Activated CD4-positive, alpha-beta T cell treated with anti-CD3 and anti-CD28 coated beads, Interleukin-2, amount 50 U/mL, for 4 hours (primary cell): Measurements from ENCODE around the gene PLCB4.
"Not testable (repeated sequence)": the region's sequence is repeated elsewhere in the genome, so short reads cannot be mapped to it uniquely, and the experiment has no call there.

Experiments used
- DNase-seq, 2 experiments: peaks; one replicate each; pipeline ENCODE4 v3.0.0-alpha.2; 2020

PLCB4 gene

GRCh38 chr20:9385345-9386310 is 316.7 kb downstream of the PLCB4 start:
- DNase-seq: not testable (repeated sequence)

GRCh38 chr20:9388160-9388812 is 319.4 kb downstream of the PLCB4 start:
- no peak for DNase-seq

- DNase-seq: no peak
Observed at GRCh38 chr20:9388813-9389161, 319.9 kb downstream of the PLCB4 start.

GRCh38 chr20:9389346-9389745 is 320.5 kb downstream of the PLCB4 start:
- no peak for DNase-seq

- no peak for DNase-seq
Observed at GRCh38 chr20:9390441-9390840, 321.6 kb downstream of the PLCB4 start.

- no peak for DNase-seq
Observed at GRCh38 chr20:9392892-9393857, 324.3 kb downstream of the PLCB4 start.

GRCh38 chr20:9395971-9396370 is 327.1 kb downstream of the PLCB4 start:
- DNase-seq: no peak

GRCh38 chr20:9397928-9398327 is 329.0 kb downstream of the PLCB4 start:
- no peak for DNase-seq

GRCh38 chr20:9398882-9399281 is 330.0 kb downstream of the PLCB4 start:
- DNase-seq: no peak

GRCh38 chr20:9399322-9399721 is 330.4 kb downstream of the PLCB4 start:
- DNase-seq: no peak

- no peak for DNase-seq
Observed at GRCh38 chr20:9400171-9401025, 331.5 kb downstream of the PLCB4 start.

GRCh38 chr20:9401371-9401770 is 332.5 kb downstream of the PLCB4 start:
- DNase-seq: no peak

- DNase-seq: no peak
Observed at GRCh38 chr20:9402141-9402540, 333.3 kb downstream of the PLCB4 start.

- no peak for DNase-seq
Observed at GRCh38 chr20:9402546-9402945, 333.7 kb downstream of the PLCB4 start.

GRCh38 chr20:9403448-9403847 is 334.6 kb downstream of the PLCB4 start:
- no peak for DNase-seq

GRCh38 chr20:9407805-9408421 is 339.0 kb downstream of the PLCB4 start:
- peak; percentile 3 to 8 for DNase-seq

- DNase-seq: no peak
Observed at GRCh38 chr20:9408422-9409300, 339.8 kb downstream of the PLCB4 start.

- DNase-seq: no peak
Observed at GRCh38 chr20:9409352-9409751, 340.5 kb downstream of the PLCB4 start.

GRCh38 chr20:9409981-9410380 is 341.1 kb downstream of the PLCB4 start:
- DNase-seq: no peak

- DNase-seq: no peak
Observed at GRCh38 chr20:9411833-9412232, 342.9 kb downstream of the PLCB4 start.

- no peak for DNase-seq
Observed at GRCh38 chr20:9412309-9412708, 343.4 kb downstream of the PLCB4 start.
